ENCODE results near the gene EDN3. TPM values are rescaled to one million over a fixed set of nuclear protein-coding genes. Genes with fewer than 3 reads are reported as not detected.

EDN3 gene
- total RNA-seq, 6 donors from 2014 or later = 0.27 to 3.2 (median 1.5) TPM; not detected in 2

DNA sequence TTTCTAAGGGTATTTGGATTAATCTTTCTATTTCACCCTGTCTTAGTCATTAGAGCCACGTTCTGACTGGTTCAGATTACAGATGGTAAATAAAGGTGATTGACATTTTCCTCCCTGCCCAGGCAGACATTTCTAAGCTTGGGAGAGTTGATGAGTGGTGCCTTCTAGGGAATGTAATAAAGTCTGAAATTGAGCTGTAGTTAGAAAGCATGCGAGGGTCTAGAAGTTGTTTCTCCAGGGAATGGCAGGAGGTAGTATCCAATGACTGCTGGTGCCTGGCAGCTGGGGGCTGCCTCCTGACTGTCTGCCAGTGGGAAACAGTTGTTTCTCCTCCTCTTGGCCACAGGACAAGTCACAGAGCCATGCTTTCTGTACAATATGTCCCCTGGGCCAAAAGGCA is 14.6 kb downstream of the EDN3 start:
- 63 to 73% methylated on average over 2 of the region's 2 CpGs for WGBS, 2 donors
- no peaks in the 10 kb centered on the region for H3K27me3 ChIP-seq
- ATAC-seq (ENCODE audit: low FRiP score in 2 of 2) = no peak
- no peak for DNase-seq
- no peak overlapping the region for H3K4me3 ChIP-seq
- H3K36me3 ChIP-seq = no peaks in the 10 kb centered on the region
- TF ChIP-seq POLR2A (IDR thresholded peaks at IDR 0.05) (no peak), POLR2AphosphoS5 (IDR thresholded peaks at IDR 0.05) (no peak), EP300 (IDR thresholded peaks at IDR 0.05) (no peak), CTCF (IDR thresholded peaks at IDR 0.05) (no peak)
- H3K4me1 ChIP-seq = no peaks in the 10 kb centered on the region
- H3K27ac ChIP-seq = no peak overlapping the region
- H3K9me3 ChIP-seq = no peaks in the 10 kb centered on the region

- H3K9me3 ChIP-seq = no peaks in the 10 kb centered on the region
- DNase-seq (no peak), ATAC-seq (ENCODE audit: low FRiP score in 2 of 2) (no peak)
- no peaks in the 10 kb centered on the region for H3K4me1 ChIP-seq
- 73 to 79% methylated on average over 13 of the region's 13 CpGs for WGBS, 2 donors
- TF ChIP-seq POLR2AphosphoS5 (IDR thresholded peaks at IDR 0.05) (no peak), CTCF (IDR thresholded peaks at IDR 0.05) (no peak), POLR2A (IDR thresholded peaks at IDR 0.05) (no peak)
- H3K27ac ChIP-seq = no peak overlapping the region
- H3K36me3 ChIP-seq = no peaks in the 10 kb centered on the region
- H3K27me3 ChIP-seq = no peaks in the 10 kb centered on the region
- no peak overlapping the region for H3K4me3 ChIP-seq
These were observed 16.7 kb downstream of the EDN3 start for GRCh38 chr20:59316911-59317731.

- H3K27ac ChIP-seq = no peak overlapping the region
- WGBS, 2 donors = 87 to 90% methylated on average over 9 to 20 of the region's 20 CpGs
- no peaks in the 10 kb centered on the region for H3K4me1 ChIP-seq
- TF ChIP-seq EP300 (IDR thresholded peaks at IDR 0.05) = no peak
- no peak for TF ChIP-seq POLR2A (IDR thresholded peaks at IDR 0.05)
- TF ChIP-seq POLR2AphosphoS5 (IDR thresholded peaks at IDR 0.05) = no peak
- TF ChIP-seq CTCF (IDR thresholded peaks at IDR 0.05) = no peak
- no peak for ATAC-seq (ENCODE audit: low FRiP score in 2 of 2)
- no peak overlapping the region for H3K4me3 ChIP-seq
- peak in 1 of 2 donors; percentile 34 for DNase-seq
- no peaks in the 10 kb centered on the region for H3K9me3 ChIP-seq
- no peaks in the 10 kb centered on the region for H3K36me3 ChIP-seq
- H3K27me3 ChIP-seq = no peaks in the 10 kb centered on the region
These were observed 17.9 kb downstream of the EDN3 start for GRCh38 chr20:59318201-59318790.

DNA sequence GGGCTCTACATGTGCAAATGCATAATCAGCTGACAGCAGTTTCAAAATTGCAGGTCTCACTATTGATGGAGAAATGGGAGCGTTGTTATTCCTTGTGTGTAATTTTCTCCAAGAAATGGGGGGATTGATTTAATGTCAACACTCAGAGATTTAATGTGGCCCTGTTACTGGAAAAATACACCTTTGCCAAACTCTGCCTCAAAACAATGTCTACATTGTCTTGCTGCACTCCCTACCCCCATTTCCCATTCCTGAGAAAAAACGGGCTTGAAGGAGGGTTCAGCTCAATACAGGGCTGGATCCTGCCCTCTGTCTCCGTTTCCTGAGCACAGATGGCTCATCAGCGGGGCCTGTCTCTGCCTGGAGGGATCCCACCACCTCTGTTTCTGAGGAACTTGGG is 18.4 kb downstream of the EDN3 start:
- Histone ChIP-seq H3K9me3 (no peaks in the 10 kb centered on the region), H3K36me3 (no peaks in the 10 kb centered on the region), H3K4me3 (no peak overlapping the region), H3K4me1 (no peaks in the 10 kb centered on the region), H3K27me3 (no peaks in the 10 kb centered on the region), H3K27ac (no peak overlapping the region)
- DNase-seq (no peak), ATAC-seq (ENCODE audit: low FRiP score in 2 of 2) (no peak)
- TF ChIP-seq CTCF (IDR thresholded peaks at IDR 0.05) (no peak), POLR2AphosphoS5 (IDR thresholded peaks at IDR 0.05) (no peak), EP300 (IDR thresholded peaks at IDR 0.05) (no peak), POLR2A (IDR thresholded peaks at IDR 0.05) (no peak)
- 74 to 77% methylated on average over 4 of the region's 4 CpGs for WGBS, 2 donors

All from upper lobe of left lung (tissue), 6 donors.